HPDE6-E6E7 (cell line): ENCODE results near the gene GRIK4.

Experiments
- DNase-seq: peaks from one replicate; pipeline ENCODE4 v3.0.0; 2011; ENCODE audit warnings: missing footprints; ENCODE audit errors: extremely low spot score

The GRIK4 gene

DNA sequence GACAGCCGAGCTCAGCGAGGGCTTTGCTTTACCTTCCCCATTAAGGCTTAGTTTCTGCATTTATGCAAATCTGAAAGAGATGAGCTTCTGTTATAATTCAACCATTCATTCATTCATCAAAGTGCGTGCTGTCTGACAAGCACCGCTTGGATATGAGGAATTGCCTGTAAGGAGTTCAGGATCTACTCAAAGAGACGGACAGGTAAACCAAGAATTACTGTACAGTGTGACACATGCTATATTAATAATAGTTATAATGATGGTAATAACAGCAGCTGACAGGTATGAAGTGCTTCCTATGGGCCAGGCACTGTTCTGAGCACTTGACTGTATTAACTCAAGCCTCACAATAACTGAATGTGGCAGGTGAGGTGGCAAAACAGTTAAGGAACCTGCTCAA, 402.5 kb downstream of the GRIK4 start:
- DNase-seq, result no peak

DNA sequence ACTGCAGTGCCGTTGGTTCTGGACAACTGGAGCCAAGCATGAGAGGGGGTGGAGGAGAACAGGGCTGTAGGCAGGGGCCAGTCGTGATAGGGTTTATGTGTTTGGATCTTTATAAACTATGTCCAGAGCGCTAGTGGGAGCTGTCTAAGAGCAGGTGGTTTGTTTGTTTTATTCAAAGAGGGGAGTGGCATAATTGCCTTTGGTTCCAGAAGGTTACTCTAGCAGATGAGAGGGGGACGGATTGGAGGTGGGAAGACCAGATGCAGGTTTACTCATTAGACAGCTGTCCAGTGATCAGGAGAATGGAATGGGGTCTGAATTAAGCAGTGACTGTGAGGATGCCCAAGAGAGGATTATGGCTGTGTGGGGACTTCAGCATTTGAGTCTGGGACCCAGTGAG, 403.1 kb downstream of the GRIK4 start:
- DNase-seq, result no peak

DNA sequence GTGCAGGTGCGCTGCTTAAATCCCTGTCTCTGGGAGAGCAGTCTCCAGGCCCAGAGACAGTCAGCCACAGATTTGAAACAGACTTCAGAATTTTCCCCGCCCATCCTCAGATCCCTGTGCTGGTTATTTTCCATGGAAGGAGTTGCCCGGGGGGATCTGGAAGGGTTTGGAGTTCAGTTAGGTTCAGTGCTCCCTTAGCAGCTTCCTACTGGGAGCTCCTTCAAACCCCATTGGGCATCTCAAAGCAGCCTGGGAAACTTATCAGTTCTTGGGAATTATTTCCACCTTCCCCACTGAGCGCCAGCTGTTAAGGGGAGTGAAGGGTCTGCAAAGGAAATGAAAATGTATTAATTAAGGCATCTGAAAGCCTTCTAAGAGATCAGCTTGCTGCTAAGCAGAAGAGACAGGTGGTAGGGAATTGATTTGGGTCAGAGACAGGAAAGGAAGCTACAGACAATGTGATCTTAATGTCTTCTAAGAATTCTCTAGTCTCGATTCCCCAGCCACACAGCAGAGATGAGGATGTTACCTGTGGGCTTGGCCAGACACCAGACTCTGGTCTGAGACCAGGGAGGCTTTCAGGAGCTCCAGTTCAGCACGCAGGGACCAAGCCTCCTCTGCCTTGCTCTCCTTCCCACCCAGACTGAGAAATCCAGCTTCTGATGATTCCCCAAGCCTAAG, 406.2 kb downstream of the GRIK4 start:
- DNase-seq, result no peak

DNA sequence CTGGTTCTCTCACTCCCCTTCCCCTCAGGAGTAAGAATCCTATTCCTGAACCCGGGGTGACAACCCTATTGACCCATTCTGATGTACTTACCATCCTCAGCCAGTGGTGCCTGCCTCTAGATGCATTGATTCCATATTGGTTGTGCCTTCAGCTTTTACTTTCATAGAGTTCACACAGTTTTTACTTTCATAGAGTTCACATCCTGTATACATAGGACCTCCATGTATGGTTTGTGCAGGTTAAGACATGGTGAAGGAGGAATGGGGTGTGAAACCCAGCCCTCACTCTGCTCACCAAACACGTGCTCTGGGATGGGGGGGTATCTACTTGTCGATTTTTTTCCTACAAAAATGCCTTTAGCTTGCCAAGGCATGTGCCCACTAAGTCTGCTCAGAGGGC, 406.7 kb downstream of the GRIK4 start:
- DNase-seq, result no peak

DNA sequence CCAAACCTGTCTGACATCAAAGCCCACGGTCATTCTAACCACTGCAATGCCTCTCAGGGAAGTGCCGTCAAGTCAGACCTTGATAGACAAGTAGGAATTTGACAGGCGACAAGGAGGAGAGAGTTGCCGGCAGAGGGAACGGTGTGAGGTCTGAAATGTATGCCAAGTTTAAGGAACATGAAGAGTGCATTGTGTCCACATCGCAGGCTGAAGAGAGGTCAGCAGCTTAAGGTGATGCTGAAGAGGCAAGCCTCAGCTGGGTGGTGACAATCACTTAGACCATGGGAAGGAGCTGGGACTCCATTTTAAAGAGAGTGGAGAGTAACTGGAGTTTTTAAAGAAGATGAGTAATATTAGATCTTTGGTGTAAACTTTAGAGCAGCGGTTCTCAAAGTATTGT, 407.5 kb downstream of the GRIK4 start:
- DNase-seq, result no peak

DNA sequence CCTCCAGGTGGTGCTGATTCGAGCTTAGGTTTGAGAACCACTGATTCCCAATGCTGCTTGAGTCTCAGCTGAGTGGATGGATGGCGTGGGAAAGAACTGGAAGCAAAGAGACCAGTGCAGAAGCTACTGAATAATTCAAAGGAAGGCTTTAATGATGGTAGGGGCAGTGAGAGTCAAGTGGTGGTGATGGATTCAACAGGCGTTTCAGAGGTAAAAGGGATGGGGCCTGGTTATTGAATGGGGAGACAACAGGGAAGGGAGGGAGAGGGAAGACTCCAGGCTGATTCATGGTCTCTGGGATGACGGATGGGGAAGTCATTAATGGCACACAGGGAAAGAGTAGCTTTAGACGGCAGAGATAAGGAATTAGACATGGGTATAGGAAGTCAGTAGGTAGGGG, 408.0 kb downstream of the GRIK4 start:
- no peak for DNase-seq

DNA sequence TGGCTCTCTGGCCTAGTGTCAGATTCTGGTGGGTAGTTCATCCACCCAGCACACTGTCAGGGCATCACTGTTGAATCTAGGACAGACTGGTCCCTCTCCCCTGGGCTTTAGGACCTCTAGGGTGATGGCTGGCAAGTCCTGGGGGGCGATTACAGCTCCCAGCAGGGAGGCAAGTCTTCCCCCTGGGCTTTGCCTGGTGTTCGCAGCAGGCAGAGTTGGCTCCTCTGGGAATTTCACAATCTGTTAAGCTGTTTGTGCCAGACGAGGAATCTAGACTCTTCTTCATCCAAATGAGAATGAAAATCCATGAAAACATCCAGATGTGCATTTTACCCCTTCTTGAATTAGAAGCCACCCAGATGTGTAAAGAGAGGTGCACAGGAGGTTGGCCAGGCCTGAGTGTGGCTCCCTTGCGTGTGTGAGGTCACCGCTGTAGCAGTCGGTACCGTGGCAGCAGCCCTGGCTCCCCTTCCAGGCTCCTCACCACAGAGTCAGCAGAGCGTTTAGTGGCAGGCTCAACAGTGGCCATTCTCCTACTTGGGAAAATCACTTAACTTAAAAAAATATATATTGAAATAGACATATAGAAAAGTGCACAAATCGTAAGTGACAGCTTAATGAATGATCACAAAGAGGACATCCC, 412.4 kb downstream of the GRIK4 start:
- no peak for DNase-seq

DNA sequence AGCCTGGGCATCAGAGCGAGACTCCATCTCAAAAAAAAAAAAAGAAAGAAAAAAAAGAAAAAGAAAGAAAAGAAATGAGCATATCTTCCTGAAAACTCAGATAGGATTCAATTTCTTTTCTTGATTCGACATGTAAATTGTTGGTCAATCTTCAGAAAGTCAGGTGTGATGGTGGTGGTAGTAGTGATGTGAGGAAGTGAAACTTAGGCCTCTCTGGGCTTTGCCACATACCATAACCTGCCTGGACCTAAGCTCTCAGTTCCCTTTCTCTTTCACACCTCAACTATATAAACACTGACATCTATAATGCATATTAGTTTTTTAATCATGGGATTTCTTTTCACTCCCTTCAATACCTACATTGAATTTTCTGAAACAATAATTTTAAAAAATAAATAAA, 414.4 kb downstream of the GRIK4 start:
- no peak for DNase-seq

DNA sequence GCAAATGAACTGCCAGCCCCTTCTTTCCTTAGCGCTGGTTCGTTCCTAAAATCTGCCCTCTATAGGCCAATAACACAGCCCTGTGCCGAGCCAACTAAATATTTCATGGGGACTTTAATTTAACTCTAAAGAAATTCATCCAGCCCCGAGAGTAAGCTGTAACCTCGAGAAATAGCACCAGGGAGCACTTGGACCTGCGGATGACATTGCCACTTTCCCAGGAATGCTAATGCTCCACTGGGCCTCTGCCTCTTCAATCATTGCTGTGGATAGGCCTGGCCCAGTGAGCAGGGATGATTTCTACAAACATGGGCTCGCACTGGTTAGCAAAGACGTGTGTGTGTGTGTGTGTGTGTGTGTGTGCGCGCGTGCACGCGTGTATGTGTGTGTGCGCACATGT, 417.1 kb downstream of the GRIK4 start:
- no peak for DNase-seq

DNA sequence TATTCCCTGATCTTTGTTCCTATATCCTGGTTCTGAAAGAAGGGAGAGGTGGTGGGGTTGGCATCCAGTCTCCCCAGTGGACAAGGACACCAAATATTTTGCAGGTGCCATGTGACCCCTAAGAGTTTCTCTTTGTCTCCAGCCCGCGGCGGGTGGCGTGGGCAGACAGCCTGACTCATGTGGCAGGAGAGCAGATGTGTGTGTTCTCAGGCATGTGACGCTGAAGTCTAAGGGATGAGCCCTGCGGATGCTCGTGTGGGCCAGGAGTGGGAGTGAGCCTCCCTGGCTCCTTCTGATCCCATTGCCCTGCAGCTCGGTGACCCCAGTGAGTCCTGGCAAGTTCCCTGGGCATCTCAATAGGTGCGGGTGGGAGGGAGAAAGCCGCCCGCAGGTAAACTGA, 417.5 kb downstream of the GRIK4 start:
- DNase-seq, result no peak

DNA sequence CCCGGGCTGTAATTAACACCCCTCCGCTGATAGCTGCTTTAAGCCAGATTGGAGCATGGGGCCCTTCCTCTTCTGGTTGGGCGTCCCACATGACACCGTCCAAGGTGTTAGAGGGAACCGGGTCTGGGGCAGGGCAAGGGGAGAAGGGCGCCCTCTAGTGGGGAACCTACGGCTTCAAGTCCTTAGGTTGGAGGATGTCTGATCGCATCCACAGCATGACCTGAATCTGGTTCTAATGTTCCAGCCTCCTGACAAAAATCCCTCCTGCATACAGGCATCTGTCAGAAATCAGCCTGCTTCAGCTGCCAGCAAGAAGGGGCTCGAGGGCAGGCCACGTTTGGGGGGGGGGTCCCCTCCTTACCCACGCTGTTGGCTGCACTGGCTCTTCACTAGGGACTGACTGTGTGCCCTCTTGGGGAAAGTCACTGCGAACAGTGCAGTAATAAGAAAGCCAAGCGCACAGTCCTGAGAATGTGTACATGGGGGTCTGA, 418.2 kb downstream of the GRIK4 start:
- DNase-seq, result peak; percentile 46

DNA sequence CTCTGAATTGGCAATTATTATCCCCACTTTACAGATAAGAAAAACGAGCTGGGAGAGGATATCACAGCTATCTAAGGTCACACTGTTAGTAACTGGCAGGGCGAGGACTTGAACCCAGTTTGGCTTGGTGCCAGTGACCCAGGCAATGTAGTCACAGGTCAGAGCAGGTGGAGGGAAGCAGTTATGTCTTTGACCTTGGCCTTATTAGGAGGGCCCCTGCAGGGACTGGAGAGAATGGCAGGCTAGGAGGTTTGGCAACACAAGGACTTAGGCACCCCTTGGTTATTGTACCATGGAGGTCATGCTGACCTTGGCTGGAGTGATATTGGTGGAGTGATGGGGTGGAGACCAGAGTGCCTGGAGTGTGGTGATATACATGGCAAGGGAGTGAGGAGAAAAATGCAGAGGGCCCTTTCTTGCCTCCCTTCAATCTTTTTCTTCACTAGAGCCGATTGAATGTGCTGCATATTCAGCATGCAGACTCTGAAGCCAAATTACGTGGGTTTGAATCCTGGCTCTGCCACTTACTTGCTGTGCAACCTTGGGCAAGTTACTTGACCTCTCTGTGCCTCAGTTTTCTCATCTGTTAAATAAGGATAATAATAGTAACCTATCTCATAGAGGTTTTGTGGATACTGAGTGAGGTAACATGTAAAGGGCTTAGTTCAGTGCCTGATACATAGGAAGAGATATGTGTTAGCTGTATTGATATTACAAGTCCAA, 419.7 kb downstream of the GRIK4 start:
- DNase-seq, result no peak

DNA sequence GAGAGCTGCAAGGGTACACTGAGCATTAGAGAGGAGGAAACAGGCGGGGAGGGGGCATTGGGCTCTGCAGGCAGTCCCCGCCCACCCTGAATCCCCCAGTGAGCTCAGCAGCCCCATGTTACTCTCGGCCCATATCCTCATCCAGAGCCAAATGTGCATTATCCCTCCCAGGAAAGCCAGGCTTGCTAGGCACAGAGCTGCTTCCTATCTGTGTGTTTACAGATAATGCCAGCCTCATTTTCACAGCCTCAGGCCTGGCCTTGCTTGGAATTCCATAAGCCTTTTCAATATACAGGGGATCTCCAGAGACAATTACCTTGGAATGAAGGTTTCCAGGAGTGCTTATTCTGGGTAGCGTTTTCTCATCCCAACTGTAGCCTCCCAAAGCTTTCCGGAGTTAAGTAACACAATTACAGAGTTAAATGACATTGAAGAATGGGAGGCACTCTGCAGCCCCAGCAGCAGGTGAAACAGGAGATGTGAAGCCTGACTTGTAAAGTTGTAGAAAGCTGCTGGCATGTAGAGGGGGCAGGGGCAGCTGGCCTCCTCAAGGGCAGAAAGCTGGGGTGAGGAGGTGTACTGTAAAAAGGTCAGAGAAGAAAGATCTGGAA, 420.9 kb downstream of the GRIK4 start:
- no peak for DNase-seq

DNA sequence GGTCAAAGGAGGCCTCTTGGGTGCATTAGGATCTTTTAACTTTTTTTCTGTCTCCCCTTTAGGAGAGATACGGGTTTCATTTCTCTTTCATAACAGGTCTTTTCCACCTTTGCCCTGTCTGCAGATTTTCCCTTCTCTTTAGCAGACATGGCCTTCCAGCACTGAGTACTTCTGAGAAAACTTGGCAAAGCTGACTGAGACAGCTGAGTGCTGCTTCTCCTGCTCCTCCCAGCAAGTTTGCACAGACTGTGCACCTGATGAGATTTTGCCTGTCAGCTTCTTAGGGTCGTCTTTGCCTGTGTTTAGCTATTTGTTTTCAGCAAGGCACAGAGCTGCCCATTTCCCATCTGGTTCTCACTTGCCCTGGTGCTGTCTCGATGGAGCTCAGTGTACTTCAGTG, 424.8 kb downstream of the GRIK4 start:
- DNase-seq, result no peak

DNA sequence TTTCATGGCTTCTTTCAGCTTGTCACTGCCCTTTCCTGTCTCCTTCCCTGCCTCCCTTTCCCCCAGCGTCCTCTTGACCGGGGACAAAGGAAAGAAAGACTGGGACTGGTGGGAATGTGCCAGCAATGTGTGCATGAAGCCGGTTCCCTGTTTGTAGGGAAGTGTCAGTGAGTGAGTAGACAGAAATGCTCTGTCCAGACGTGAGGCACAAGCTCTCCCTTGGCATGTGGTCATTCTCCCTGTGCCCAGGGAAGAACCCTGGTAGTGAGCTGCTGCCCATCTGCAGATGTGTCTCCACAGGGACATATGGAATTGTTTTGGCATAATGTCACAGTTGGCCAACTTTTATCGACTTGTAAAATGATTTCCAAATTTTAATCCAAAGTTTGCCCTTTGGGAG, 426.0 kb downstream of the GRIK4 start:
- no peak for DNase-seq

DNA sequence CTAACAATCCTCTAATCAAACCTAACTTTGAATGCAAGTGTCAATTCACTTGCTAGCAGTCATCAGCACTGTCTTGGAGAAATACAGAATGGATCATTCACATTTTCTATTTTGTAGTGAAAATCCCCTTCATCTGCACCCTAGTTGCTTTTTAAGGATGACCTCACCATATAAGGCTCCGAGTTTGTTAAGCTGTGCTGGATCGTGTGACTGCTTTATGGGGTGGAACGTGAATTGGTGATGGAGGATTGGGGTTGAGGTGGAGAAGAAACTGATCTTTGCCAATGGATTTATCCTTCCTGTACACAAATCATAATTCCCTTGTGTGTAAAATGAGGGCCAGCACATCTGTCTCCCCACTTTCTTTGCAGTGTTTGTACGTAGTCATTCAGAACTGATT, 426.7 kb downstream of the GRIK4 start:
- no peak for DNase-seq

DNA sequence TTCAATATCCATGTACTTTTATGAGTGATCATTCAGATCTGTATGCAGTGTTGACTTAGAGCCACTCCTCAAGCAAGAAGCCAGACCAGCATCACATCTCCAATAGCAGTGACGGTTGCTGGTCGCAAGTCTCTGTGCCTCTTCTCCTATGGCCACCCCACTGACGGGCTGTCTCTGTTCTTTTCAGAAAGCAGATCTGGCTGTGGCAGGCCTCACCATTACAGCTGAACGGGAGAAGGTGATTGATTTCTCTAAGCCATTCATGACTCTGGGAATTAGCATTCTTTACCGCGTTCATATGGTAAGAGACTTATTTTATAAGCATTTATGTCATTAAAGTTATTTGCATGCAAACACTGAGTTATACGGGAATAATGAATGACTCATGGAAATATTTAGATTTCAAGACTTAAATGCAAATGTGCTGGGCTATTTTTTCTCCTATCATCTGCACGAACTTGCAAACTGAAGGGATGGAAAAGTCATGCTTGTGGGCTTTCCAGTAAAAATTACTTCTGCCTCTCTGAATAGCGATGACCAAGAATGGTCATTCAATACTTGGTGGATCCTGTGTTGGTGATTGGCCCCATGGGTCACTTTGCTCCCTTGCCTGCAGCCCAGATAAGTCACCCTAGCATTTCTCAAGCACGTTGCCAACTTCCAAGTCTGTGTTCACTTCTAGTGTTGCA, 428.8 kb downstream of the GRIK4 start:
- DNase-seq, result no peak

DNA sequence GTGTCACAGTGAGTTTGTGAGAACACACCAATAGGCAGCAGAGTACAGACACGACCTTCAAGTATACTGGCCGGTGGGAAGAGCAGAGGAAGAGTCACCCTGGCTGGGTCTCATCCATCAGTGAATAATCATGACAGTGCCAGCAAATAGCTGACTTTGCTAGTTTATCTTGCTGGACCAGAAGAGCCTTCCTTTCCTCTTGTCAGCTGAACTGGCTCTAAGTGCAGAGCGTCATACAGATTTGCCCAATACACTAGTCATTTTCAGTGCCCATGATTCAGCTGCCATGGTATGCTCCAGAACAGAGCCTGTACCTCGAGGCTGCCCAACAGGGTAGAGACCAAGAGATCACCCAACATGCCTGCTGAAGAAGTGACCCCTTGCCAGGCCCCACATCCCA, 429.5 kb downstream of the GRIK4 start:
- DNase-seq, result no peak

DNA sequence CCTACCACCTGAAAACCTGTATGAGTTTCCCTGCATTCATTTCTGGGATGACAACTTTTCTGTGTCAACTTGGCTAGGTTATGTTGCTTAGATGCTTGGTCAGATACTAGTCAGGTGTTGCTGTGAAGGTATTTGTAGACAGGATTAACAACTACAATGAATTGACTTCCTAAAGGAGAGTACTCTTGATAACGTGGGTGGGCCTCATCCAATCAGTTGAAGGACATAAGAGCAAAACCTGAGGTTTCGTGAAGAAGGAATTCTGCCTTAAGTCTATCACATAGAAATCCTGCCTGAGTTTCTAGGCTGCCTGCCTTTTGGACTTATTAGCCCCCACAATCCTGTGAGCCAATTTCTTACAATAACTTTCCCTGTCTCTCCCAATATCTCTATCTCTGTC, 431.2 kb downstream of the GRIK4 start:
- no peak for DNase-seq

DNA sequence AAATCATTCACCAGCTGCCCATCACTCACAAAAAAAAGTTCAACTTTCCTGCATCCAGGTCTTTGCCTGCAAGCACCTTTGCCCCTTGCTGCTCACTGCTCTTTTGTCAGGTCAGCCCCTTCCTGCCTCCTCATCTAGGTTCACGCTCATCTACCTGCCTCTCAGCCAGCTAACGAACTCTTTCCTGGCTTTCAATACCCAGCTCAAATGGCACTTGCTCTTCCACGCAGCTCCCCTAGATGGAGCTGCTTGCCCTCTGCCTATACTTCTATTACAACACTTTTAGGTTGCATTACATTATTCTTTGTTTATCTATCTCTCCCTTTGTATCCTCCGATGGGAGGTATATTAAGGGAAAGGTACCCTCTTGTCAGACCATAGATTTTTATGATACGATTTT, 433.5 kb downstream of the GRIK4 start:
- no peak for DNase-seq

DNA sequence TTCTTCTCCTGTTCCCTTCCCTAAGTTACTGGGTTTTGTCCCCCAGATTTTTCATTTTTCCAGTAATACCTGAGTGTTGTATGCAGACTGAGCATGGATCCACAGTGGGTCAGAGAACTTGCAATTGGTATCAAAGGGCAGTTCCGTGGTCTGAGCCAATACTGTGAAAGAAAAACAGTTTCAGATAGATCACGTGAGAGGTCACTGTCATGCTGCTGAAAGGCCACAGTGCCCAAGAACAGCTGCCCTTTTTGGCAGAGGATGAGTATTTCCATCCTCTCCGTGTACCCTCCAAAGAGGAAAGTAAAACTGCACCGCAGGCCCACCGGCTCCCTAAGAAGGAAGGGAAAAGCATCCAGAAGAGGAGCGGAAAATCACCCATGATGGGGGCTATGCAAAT, 439.3 kb downstream of the GRIK4 start:
- no peak for DNase-seq
